ENCODE measurements around the gene AZU1.
"Not testable (repeated sequence)": the region's sequence is repeated elsewhere in the genome, so short reads cannot be mapped to it uniquely, and the experiment has no call there.

Gene AZU1

DNA sequence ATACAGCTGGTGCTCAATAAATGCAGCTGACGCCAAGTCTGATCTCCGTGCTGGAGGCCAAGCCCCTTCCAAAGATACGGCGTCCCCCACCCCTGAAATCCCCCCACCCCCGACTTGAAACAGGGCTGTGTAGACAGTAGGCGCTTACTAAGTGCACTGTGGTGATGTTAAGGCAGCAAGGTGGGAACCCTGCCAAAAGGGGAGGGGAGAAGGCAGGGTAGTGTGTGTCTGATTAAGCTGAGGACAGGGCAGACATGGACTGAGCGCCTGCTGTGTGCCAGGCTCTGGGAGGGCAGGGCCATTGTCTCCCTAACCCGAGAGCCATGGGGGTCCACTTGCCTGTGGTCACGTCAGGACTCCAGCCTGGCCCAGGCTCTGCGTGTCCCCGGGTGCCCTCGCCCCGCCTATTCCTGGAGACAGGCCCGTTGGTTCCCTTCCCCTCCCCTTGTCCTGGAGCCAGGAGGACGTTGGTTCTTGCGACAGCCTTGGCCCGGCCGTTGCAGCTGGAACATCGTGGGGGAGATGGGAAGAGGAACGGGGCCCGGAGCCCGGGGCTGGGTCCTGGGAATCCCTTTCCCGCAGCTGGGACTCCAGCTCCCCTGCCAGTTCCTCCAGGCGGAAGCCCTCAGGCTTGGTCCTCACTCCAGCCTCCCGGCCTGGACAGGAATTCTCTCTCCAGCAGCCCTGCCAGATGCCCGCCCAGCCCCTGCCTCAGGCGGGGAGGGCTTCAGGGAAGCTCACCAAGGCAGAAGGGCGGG is 22.8 kb downstream of the AZU1 start:
- TF ChIP-seq, protein P1, sequence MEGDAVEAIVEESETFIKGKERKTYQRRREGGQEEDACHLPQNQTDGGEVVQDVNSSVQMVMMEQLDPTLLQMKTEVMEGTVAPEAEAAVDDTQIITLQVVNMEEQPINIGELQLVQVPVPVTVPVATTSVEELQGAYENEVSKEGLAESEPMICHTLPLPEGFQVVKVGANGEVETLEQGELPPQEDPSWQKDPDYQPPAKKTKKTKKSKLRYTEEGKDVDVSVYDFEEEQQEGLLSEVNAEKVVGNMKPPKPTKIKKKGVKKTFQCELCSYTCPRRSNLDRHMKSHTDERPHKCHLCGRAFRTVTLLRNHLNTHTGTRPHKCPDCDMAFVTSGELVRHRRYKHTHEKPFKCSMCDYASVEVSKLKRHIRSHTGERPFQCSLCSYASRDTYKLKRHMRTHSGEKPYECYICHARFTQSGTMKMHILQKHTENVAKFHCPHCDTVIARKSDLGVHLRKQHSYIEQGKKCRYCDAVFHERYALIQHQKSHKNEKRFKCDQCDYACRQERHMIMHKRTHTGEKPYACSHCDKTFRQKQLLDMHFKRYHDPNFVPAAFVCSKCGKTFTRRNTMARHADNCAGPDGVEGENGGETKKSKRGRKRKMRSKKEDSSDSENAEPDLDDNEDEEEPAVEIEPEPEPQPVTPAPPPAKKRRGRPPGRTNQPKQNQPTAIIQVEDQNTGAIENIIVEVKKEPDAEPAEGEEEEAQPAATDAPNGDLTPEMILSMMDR (conservative IDR thresholded peaks at IDR 0.05; ENCODE audit: low read length), result no peak
- peak overlapping the region; percentile 44 for H3K4me3 ChIP-seq (ENCODE audit: low read length)
- DNase-seq (ENCODE audit: low read depth), result peak; percentile 95

DNA sequence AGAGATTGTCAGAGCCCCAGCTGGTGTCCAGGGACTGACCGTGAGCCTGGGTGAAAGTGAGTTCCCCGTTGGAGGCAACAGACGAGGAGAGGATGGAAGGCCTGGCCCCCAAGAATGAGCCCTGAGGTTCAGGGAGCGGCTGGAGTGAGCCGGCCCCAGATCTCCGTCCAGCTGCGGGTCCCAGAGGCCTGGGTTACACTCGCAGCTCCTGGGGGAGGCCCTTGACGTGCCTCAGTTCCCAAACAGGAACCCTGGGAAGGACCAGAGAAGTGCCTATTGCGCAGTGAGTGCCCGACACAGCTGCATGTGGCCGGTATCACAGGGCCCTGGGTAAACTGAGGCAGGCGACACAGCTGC is 23.3 kb downstream of the AZU1 start:
- DNase-seq (ENCODE audit: low read depth), result no peak
- TF ChIP-seq, protein P1 (conservative IDR thresholded peaks at IDR 0.05; ENCODE audit: low read length), result no peak
- H3K4me3 ChIP-seq (ENCODE audit: low read length), result peak overlapping the region; percentile 44

DNA sequence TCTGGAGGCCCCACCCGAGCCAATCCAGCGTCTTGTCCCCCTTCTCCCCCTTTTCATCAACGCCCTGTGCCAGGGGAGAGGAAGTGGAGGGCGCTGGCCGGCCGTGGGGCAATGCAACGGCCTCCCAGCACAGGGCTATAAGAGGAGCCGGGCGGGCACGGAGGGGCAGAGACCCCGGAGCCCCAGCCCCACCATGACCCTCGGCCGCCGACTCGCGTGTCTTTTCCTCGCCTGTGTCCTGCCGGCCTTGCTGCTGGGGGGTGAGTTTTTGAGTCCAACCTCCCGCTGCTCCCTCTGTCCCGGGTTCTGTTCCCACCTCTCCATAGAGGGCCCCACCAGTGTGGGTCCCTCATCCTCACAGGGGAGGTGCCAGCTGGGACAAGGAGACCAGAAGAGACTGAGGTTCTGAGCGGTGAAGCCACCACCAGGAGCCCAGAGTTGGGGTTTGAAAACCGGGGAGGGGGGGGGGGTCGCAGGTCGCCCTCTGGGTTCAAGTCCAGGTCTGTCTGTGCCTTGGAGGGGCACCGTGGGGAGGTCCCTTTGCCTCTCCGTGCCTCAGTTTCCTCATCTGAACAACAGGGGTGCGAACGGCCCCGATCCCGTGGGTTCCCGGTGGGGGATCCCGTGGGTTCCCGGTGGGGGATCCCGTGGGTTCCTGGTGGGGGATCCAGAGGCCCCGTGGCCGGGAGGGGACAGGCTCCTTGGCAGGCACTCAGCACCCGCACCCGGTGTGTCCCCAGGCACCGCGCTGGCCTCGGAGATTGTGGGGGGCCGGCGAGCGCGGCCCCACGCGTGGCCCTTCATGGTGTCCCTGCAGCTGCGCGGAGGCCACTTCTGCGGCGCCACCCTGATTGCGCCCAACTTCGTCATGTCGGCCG is 24.7 kb downstream of the AZU1 start, which contains the start of gene ELANE:
TSS of gene ELANE (plus strand) at position 168 of the 878 bp plus-strand sequence. CDS start at position 194, 26 bp downstream.
- H3K4me3 ChIP-seq (ENCODE audit: low read length), result peak within 1 kb of the TSS; percentile 44
- TF ChIP-seq, protein P1 (conservative IDR thresholded peaks at IDR 0.05; ENCODE audit: low read length), result no peak
- no peak for DNase-seq (ENCODE audit: low read depth)

DNA sequence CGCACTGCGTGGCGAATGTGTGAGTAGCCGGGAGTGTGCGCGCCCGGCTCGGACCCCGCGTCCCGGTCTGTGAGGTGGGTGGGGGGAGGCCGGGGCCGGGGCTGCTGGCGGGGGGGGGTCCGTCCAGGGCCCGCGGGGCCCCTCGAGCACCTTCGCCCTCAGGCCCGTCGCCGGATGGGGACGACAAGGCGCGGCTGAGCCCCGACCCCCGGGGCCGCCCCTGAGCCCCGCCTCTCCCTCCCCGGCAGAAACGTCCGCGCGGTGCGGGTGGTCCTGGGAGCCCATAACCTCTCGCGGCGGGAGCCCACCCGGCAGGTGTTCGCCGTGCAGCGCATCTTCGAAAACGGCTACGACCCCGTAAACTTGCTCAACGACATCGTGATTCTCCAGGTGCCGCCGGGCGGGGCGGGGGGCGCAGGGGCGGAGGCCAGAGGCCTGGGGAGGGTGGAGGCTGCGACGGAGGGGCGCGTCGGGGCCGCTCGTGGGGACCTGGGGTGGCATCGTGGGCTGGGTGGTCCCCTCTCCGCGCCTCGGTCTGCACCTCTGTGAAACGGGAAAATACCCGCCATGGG is 25.5 kb downstream of the AZU1 start:
- TF ChIP-seq, protein P1 (conservative IDR thresholded peaks at IDR 0.05; ENCODE audit: low read length), result no peak
- H3K4me3 ChIP-seq (ENCODE audit: low read length), result no peak overlapping the region
- no peak for DNase-seq (ENCODE audit: low read depth)

DNA sequence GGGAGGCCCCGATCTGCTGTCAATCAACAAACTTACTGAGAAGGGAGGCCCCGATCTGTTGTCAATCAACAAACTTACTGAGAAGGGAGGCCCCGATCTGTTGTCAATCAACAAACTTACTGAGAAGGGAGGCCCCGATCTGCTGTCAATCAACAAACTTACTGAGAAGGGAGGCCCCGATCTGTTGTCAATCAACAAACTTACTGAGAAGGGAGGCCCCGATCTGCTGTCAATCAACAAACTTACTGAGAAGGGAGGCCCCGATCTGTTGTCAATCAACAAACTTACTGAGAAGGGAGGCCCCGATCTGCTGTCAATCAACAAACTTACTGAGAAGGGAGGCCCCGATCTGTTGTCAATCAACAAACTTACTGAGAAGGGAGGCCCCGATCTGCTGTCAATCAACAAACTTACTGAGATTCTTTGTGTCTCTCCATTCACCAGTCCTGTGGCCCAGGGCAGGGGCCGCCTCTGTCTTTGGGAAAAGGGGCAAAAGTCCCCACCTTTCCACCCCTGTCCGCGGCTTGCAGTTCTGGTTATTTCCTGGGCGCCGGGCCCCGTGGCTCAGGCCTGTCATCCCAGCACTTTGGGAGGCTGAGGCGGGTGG is 26.1 kb downstream of the AZU1 start:
- DNase-seq (ENCODE audit: low read depth); H3K4me3 ChIP-seq (ENCODE audit: low read length): not testable (repeated sequence)

DNA sequence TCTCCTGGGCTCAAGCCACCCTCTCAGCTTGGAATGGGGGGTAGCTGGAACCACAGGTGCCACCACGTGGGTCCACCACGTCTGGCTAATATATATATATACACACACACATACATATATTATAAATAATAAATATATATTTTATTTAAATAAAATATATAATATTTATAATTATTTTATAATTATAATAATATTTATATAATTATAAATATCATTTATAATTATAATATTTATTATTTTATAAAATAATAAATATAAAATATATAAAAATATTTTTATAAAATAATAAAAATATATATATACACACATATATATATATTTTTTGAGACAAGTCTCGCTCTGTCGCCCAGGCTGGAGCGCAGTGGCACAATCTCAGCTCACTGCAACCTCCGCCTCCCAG is 26.9 kb downstream of the AZU1 start:
- DNase-seq (ENCODE audit: low read depth), result no peak
- no peak overlapping the region for H3K4me3 ChIP-seq (ENCODE audit: low read length)
- TF ChIP-seq, protein P1 (conservative IDR thresholded peaks at IDR 0.05; ENCODE audit: low read length), result no peak

DNA sequence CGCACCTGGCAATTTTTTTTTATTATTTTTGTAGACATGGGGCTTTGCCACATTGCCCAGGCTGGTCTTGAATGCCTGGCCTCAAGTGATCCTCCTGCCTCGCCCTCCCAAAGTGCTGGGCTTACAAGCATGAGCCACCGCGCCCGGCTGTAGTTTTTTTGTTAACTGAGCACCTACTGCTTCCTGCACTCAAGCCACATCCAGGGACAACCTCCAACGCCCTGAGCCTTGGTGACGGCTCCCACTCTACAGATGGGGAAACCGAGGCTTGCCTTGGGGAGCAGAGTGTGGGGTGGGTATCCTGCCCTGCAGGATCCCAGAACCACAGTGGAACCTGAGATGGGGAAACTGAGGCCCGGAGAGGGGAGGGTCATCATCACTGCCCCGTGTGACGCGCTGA is 27.5 kb downstream of the AZU1 start:
- no peak overlapping the region for H3K4me3 ChIP-seq (ENCODE audit: low read length)
- DNase-seq (ENCODE audit: low read depth), result no peak
- TF ChIP-seq, protein P1 (conservative IDR thresholded peaks at IDR 0.05; ENCODE audit: low read length), result no peak
